Measurements from ENCODE around the gene PI4KB.

The PI4KB gene

DNA sequence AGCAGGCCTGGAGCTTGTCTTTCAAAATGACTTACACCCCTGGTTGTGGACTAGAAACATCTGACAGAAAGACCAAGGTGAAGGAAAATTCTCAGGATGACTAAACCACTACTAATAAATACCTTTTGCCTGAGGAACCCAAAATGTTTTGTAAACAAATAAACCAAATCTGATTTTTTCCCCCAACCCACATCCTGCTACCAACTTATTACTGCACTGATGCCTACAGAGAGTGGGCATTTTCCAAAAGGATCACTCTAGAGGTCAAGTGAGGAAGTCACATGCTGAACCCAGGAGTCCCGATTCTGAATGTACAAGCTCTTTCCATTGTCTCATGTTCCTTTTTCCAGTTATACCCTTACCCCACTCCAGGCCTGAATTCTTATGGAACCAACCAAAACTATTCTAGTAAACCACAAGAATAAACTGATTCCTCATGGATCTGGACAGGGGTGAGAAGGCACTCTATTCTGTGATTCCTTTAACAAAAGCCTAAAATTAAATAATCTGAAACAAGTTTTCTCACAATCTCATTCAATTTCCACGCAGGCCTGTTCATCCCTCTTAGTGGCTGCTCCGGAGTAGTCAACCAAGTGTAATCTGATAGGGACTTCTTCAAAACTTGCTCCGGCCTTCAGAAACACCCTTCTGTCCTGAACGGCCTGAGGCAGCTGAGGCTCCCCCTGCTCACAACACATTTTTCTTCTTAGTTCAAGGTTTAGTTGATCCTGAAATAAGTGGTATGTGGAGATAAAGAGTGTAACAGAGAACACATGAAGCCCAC is 1.4 kb downstream of the PI4KB start:
- no peak overlapping the region for H2AFZ ChIP-seq (ENCODE audit: low read length)
- peak overlapping the region; percentile 100 for H3K4me2 ChIP-seq (ENCODE audit: low read depth, low read length, poor library complexity, severe bottlenecking)
- TF ChIP-seq EZH2phosphoT487 (IDR thresholded peaks at IDR 0.05; ENCODE audit: borderline replicate concordance), result no peak
- TF ChIP-seq, protein P1, sequence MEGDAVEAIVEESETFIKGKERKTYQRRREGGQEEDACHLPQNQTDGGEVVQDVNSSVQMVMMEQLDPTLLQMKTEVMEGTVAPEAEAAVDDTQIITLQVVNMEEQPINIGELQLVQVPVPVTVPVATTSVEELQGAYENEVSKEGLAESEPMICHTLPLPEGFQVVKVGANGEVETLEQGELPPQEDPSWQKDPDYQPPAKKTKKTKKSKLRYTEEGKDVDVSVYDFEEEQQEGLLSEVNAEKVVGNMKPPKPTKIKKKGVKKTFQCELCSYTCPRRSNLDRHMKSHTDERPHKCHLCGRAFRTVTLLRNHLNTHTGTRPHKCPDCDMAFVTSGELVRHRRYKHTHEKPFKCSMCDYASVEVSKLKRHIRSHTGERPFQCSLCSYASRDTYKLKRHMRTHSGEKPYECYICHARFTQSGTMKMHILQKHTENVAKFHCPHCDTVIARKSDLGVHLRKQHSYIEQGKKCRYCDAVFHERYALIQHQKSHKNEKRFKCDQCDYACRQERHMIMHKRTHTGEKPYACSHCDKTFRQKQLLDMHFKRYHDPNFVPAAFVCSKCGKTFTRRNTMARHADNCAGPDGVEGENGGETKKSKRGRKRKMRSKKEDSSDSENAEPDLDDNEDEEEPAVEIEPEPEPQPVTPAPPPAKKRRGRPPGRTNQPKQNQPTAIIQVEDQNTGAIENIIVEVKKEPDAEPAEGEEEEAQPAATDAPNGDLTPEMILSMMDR (conservative IDR thresholded peaks at IDR 0.05; ENCODE audit: low read length), result no peak
- H3K9me2 ChIP-seq (replicated peaks; ENCODE audit: low read depth, low read length), result no peaks in the 10 kb centered on the region
- peaks cover 31% of the 10 kb centered on the region for H3K79me2 ChIP-seq (ENCODE audit: insufficient read depth, low read length)
- H3K9me3 ChIP-seq (ENCODE audit: insufficient read depth, low read depth, low read length), result no peaks in the 10 kb centered on the region
- no peaks in the 10 kb centered on the region for H3K27me3 ChIP-seq (ENCODE audit: insufficient read depth, low read length, poor library complexity, severe bottlenecking)
- peaks cover 10% of the 10 kb centered on the region for H4K20me1 ChIP-seq (ENCODE audit: insufficient read depth, low read length, poor library complexity, severe bottlenecking)
- peaks cover 29% of the 10 kb centered on the region for H3K4me1 ChIP-seq (ENCODE audit: insufficient read depth, low read length, poor library complexity, severe bottlenecking)
- no peaks in the 10 kb centered on the region for H3F3A ChIP-seq (ENCODE audit: low read depth)
- H3K9ac ChIP-seq (ENCODE audit: low read depth, low read length, poor library complexity, severe bottlenecking), result peak overlapping the region; percentile 93
- H3K36me3 ChIP-seq (ENCODE audit: insufficient read depth, low read length), result peaks cover 3% of the 10 kb centered on the region; the same call in 1 of the 2 replicates
- H3K4me3 ChIP-seq (ENCODE audit: low read length, poor library complexity, severe bottlenecking), result peak overlapping the region; percentile 89

DNA sequence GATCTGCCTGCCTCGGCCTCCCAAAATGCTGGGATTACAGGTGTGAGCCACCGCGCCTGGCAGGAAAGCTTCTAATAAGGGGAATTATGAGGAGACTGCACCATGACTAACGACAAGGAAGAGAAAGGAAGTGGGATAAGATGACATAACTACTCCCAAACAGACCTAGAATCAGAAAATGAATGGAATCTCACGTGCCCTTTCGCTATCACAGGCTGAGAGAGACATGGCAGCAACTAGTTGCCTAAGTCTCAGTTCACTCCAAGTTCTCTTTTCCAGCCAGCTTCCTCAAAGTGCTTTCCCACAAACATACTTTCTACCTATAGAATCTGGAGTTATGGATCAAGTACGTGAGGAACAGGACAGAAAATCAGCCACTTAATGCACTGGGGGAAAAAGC is 2.0 kb downstream of the PI4KB start:
- Histone ChIP-seq H3K79me2 (ENCODE audit: insufficient read depth, low read length) (peaks cover 34% of the 10 kb centered on the region), H3K36me3 (ENCODE audit: insufficient read depth, low read length) (peaks cover 3% of the 10 kb centered on the region; the same call in 1 of the 2 replicates), H3K9me3 (ENCODE audit: insufficient read depth, low read depth, low read length) (no peaks in the 10 kb centered on the region), H3K9ac (ENCODE audit: low read depth, low read length, poor library complexity, severe bottlenecking) (peak overlapping the region; percentile 93), H3K27me3 (ENCODE audit: insufficient read depth, low read length, poor library complexity, severe bottlenecking) (no peaks in the 10 kb centered on the region), H3K9me2 (replicated peaks; ENCODE audit: low read depth, low read length) (no peaks in the 10 kb centered on the region), H3K4me3 (ENCODE audit: low read length, poor library complexity, severe bottlenecking) (peak overlapping the region; percentile 89), H2AFZ (ENCODE audit: low read length) (no peak overlapping the region), H3F3A (ENCODE audit: low read depth) (no peaks in the 10 kb centered on the region), H3K4me1 (ENCODE audit: insufficient read depth, low read length, poor library complexity, severe bottlenecking) (peaks cover 29% of the 10 kb centered on the region), H4K20me1 (ENCODE audit: insufficient read depth, low read length, poor library complexity, severe bottlenecking) (peaks cover 10% of the 10 kb centered on the region), H3K4me2 (ENCODE audit: low read depth, low read length, poor library complexity, severe bottlenecking) (peak overlapping the region; percentile 100)
- TF ChIP-seq, protein P1 (conservative IDR thresholded peaks at IDR 0.05; ENCODE audit: low read length), result no peak
- no peak for TF ChIP-seq EZH2phosphoT487 (IDR thresholded peaks at IDR 0.05; ENCODE audit: borderline replicate concordance)

DNA sequence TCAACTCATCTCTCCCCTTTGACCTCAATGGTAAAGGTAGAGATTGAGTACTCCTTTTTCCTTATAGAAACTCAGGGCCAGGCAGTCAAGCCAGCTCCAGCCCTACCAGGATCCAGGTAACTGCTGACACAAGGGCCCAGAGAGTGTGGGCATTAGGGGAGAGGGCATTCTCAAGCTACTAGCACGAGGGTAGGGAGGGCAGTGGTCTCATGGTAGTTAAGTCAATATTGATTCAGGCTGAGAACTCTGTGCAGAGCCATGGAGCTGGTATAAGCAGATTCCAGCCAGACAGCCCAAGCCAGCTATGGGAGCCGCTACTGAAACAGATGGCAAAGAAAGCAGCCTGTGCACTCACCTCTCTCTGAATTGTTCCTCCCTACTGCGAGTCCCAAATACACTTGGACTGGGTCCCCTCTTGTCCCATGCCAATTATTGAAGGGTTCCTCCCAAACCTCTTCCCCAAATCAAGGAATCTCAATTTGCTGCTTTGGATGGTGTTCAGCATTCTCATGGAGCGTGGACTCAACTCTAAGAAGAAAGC is 2.8 kb downstream of the PI4KB start:
- Histone ChIP-seq H3K4me3 (ENCODE audit: low read length, poor library complexity, severe bottlenecking) (no peak overlapping the region), H3K9ac (ENCODE audit: low read depth, low read length, poor library complexity, severe bottlenecking) (no peak overlapping the region), H4K20me1 (ENCODE audit: insufficient read depth, low read length, poor library complexity, severe bottlenecking) (peaks cover 10% of the 10 kb centered on the region), H3K4me1 (ENCODE audit: insufficient read depth, low read length, poor library complexity, severe bottlenecking) (peaks cover 29% of the 10 kb centered on the region), H3F3A (ENCODE audit: low read depth) (no peaks in the 10 kb centered on the region), H3K9me2 (replicated peaks; ENCODE audit: low read depth, low read length) (no peaks in the 10 kb centered on the region), H3K4me2 (ENCODE audit: low read depth, low read length, poor library complexity, severe bottlenecking) (peak overlapping the region; percentile 19), H3K9me3 (ENCODE audit: insufficient read depth, low read depth, low read length) (no peaks in the 10 kb centered on the region), H3K36me3 (ENCODE audit: insufficient read depth, low read length) (peaks cover 5% of the 10 kb centered on the region; the same call in 1 of the 2 replicates), H3K27me3 (ENCODE audit: insufficient read depth, low read length, poor library complexity, severe bottlenecking) (no peaks in the 10 kb centered on the region), H3K79me2 (ENCODE audit: insufficient read depth, low read length) (peaks cover 34% of the 10 kb centered on the region), H2AFZ (ENCODE audit: low read length) (no peak overlapping the region)
- no peak for TF ChIP-seq EZH2phosphoT487 (IDR thresholded peaks at IDR 0.05; ENCODE audit: borderline replicate concordance)
- TF ChIP-seq, protein P1 (conservative IDR thresholded peaks at IDR 0.05; ENCODE audit: low read length), result no peak

All from Loucy (cell line).